Measurements from ENCODE around the gene PCSK6.

PCSK6 gene

DNA sequence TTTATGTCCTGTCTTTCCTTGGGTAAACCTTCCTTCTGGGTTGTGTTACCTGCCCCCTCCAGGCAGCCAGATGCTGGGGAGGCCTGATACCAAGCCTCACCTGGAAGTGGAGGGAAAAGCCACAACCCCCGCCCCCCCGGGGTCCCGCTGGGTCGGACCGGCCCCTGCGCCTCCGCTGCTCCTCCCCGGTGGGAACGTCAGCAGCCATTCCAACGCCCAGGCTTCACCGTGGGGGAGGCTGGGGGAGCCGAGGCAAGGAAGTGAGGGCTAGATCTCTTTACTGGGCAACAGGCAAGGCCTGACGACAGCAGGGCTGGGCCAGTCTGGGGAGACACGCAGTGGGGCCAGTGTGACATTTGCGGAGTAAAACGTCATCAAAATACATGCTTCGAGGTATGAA lies 141.5 kb downstream of the PCSK6 start:
- Histone ChIP-seq H3K27ac (replicated peaks; ENCODE audit: low read length) (no peak overlapping the region), H2BK5ac (ENCODE audit: low read length) (no peak overlapping the region), H3K79me1 (ENCODE audit: low read depth, low read length) (peaks cover 2% of the 10 kb centered on the region), H3K4ac (ENCODE audit: low read length) (no peak overlapping the region), H2BK12ac (ENCODE audit: low read length) (peak overlapping the region; percentile 69), H3K4me3 (ENCODE audit: low read length in 2 of 2) (no peak overlapping the region), H2AFZ (ENCODE audit: low read length) (no peak overlapping the region), H2BK15ac (ENCODE audit: low read length) (peak overlapping the region; percentile 56), H3K36me3 (replicated peaks in 1 of 2; ENCODE audit: control insufficient read depth in 2 of 2, insufficient read depth in 2 of 2, low read length in 2 of 2) (no peaks in the 10 kb centered on the region), H3K27me3 (ENCODE audit: control insufficient read depth in 3 of 3, insufficient read depth in 3 of 3, low read depth in 1 of 3, low read length in 3 of 3) (no peaks in the 10 kb centered on the region), H3K4me2 (ENCODE audit: insufficient read depth, low read length, poor library complexity, severe bottlenecking) (no peak overlapping the region), H3K9me3 (replicated peaks in 1 of 2; ENCODE audit: control insufficient read depth in 2 of 2, insufficient read depth in 1 of 2, low read depth in 1 of 2, low read length in 2 of 2) (peaks cover 0 to 3% of the 10 kb centered on the region in 2 donors), H4K91ac (ENCODE audit: low read depth, low read length, poor library complexity) (no peak overlapping the region), H3K9ac (ENCODE audit: low read depth, low read length, poor library complexity) (no peak overlapping the region), H3K14ac (ENCODE audit: low read length) (peak overlapping the region; percentile 33), H2BK120ac (ENCODE audit: low read depth, low read length) (no peak overlapping the region), H3K18ac (ENCODE audit: low read length) (peak overlapping the region; percentile 82), H3K23ac (ENCODE audit: low read depth, low read length, poor library complexity) (no peak overlapping the region), H4K8ac (ENCODE audit: low read depth, low read length) (no peak overlapping the region), H2AK5ac (ENCODE audit: low read depth, low read length) (no peak overlapping the region), H3K4me1 (ENCODE audit: control insufficient read depth in 2 of 2, insufficient read depth in 1 of 2, low read depth in 1 of 2, low read length in 2 of 2) (peaks cover 0 to 4% of the 10 kb centered on the region in 2 donors)
- no peak for DNase-seq (ENCODE audit: low spot score)
- no CpG with 5 or more reads among the region's 17 CpGs for WGBS, 2 donors (ENCODE audit: extremely low coverage in 2 of 2, insufficient read length in 2 of 2, insufficient replicate concordance in 1 of 2)

DNA sequence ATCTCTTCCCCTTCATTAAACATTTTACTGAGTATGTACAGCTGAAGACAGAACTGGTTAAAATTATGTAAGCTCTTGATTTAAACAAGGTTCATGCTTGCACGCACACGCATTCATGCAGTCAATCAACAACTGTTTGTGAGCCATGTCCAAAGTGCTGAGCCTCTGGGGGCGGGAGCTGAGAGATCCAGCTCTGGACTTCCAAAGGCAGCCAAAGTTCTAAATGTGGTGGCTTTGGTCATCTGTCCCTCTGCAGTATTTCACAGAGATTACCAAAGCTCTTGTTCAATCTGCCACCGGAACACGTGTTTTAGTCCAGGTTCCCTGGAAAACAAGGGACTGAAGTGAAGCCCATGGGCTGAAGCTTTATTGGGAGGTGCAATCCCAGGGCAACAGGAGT lies 142.1 kb downstream of the PCSK6 start:
- Histone ChIP-seq H2BK5ac (ENCODE audit: low read length) (no peak overlapping the region), H3K4me1 (ENCODE audit: control insufficient read depth in 2 of 2, insufficient read depth in 1 of 2, low read depth in 1 of 2, low read length in 2 of 2) (peaks cover 0 to 4% of the 10 kb centered on the region in 2 donors), H3K4ac (ENCODE audit: low read length) (no peak overlapping the region), H4K91ac (ENCODE audit: low read depth, low read length, poor library complexity) (no peak overlapping the region), H2BK15ac (ENCODE audit: low read length) (no peak overlapping the region), H3K79me1 (ENCODE audit: low read depth, low read length) (peaks cover 2% of the 10 kb centered on the region), H3K27ac (replicated peaks; ENCODE audit: low read length) (no peak overlapping the region), H2AFZ (ENCODE audit: low read length) (no peak overlapping the region), H2BK12ac (ENCODE audit: low read length) (no peak overlapping the region), H2BK120ac (ENCODE audit: low read depth, low read length) (no peak overlapping the region), H3K23ac (ENCODE audit: low read depth, low read length, poor library complexity) (no peak overlapping the region), H3K9ac (ENCODE audit: low read depth, low read length, poor library complexity) (no peak overlapping the region), H3K18ac (ENCODE audit: low read length) (no peak overlapping the region), H3K4me2 (ENCODE audit: insufficient read depth, low read length, poor library complexity, severe bottlenecking) (no peak overlapping the region), H3K4me3 (ENCODE audit: low read length in 2 of 2) (no peak overlapping the region), H2AK5ac (ENCODE audit: low read depth, low read length) (no peak overlapping the region), H4K8ac (ENCODE audit: low read depth, low read length) (no peak overlapping the region), H3K36me3 (replicated peaks in 1 of 2; ENCODE audit: control insufficient read depth in 2 of 2, insufficient read depth in 2 of 2, low read length in 2 of 2) (no peaks in the 10 kb centered on the region), H3K27me3 (ENCODE audit: control insufficient read depth in 3 of 3, insufficient read depth in 3 of 3, low read depth in 1 of 3, low read length in 3 of 3) (no peaks in the 10 kb centered on the region), H3K9me3 (replicated peaks in 1 of 2; ENCODE audit: control insufficient read depth in 2 of 2, insufficient read depth in 1 of 2, low read depth in 1 of 2, low read length in 2 of 2) (no peaks in the 10 kb centered on the region), H3K14ac (ENCODE audit: low read length) (no peak overlapping the region)
- DNase-seq (ENCODE audit: low spot score) = no peak
- WGBS, 2 donors (ENCODE audit: extremely low coverage in 2 of 2, insufficient read length in 2 of 2, insufficient replicate concordance in 1 of 2) = no CpG with 5 or more reads among the region's 5 CpGs

DNA sequence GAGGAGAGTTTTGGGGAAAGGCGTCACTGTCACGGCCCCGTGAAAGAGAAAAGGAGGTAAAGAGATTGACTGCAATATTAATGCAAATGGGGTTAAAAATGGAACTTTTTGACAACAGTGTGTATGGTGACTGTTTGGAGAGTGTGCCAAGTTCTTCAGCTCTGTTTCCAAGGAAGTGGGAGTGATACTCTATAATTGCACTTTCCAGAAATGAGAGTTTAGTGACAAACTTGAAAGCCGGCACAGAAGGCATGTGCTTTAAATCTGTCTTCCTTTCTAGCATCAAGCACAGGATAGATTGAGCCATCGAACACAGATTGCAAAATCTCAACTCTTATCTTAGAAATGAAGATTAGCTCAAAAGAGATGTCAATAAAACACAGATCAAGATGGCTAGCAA lies 142.6 kb downstream of the PCSK6 start:
- no CpG with 5 or more reads among the region's 5 CpGs for WGBS, 2 donors (ENCODE audit: extremely low coverage in 2 of 2, insufficient read length in 2 of 2, insufficient replicate concordance in 1 of 2)
- Histone ChIP-seq H3K14ac (ENCODE audit: low read length) (no peak overlapping the region), H2BK120ac (ENCODE audit: low read depth, low read length) (no peak overlapping the region), H2AK5ac (ENCODE audit: low read depth, low read length) (no peak overlapping the region), H3K4me3 (ENCODE audit: low read length in 2 of 2) (no peak overlapping the region), H4K8ac (ENCODE audit: low read depth, low read length) (no peak overlapping the region), H2BK5ac (ENCODE audit: low read length) (no peak overlapping the region), H3K36me3 (replicated peaks in 1 of 2; ENCODE audit: control insufficient read depth in 2 of 2, insufficient read depth in 2 of 2, low read length in 2 of 2) (no peaks in the 10 kb centered on the region), H3K4me2 (ENCODE audit: insufficient read depth, low read length, poor library complexity, severe bottlenecking) (no peak overlapping the region), H3K18ac (ENCODE audit: low read length) (no peak overlapping the region), H3K9me3 (replicated peaks in 1 of 2; ENCODE audit: control insufficient read depth in 2 of 2, insufficient read depth in 1 of 2, low read depth in 1 of 2, low read length in 2 of 2) (no peaks in the 10 kb centered on the region), H3K4me1 (ENCODE audit: control insufficient read depth in 2 of 2, insufficient read depth in 1 of 2, low read depth in 1 of 2, low read length in 2 of 2) (peaks cover 0 to 4% of the 10 kb centered on the region in 2 donors), H3K79me1 (ENCODE audit: low read depth, low read length) (peaks cover 2% of the 10 kb centered on the region), H3K27me3 (ENCODE audit: control insufficient read depth in 3 of 3, insufficient read depth in 3 of 3, low read depth in 1 of 3, low read length in 3 of 3) (no peaks in the 10 kb centered on the region), H4K91ac (ENCODE audit: low read depth, low read length, poor library complexity) (no peak overlapping the region), H3K27ac (replicated peaks; ENCODE audit: low read length) (no peak overlapping the region), H3K9ac (ENCODE audit: low read depth, low read length, poor library complexity) (no peak overlapping the region), H3K4ac (ENCODE audit: low read length) (no peak overlapping the region), H2BK15ac (ENCODE audit: low read length) (no peak overlapping the region), H2BK12ac (ENCODE audit: low read length) (no peak overlapping the region), H2AFZ (ENCODE audit: low read length) (no peak overlapping the region), H3K23ac (ENCODE audit: low read depth, low read length, poor library complexity) (no peak overlapping the region)
- DNase-seq (ENCODE audit: low spot score) = no peak

DNA sequence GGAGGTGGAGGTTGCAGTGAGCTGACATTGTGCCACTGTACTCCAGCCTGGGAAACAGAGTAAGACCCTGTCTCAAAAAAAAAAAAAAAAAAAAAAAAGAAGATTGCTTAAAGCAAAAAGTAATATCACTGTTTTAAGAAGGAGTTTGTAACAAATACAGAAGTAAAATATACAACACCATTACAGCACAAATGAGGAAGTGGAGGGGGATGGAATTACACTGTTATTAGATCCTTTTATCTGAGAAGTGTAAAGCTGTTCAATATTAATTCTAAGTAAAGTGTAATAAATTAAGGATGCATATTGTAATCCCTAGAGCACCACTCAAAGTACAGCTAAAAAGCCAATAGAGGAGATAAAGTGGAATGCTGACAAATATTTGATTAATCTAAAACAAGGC lies 147.5 kb downstream of the PCSK6 start:
- H3K27ac ChIP-seq (replicated peaks; ENCODE audit: low read length) = no peak overlapping the region
- H3K9ac ChIP-seq (ENCODE audit: low read depth, low read length, poor library complexity) = no peak overlapping the region
- no peak overlapping the region for H4K8ac ChIP-seq (ENCODE audit: low read depth, low read length)
- no peak overlapping the region for H2BK12ac ChIP-seq (ENCODE audit: low read length)
- no peak for DNase-seq (ENCODE audit: low spot score)
- no peak overlapping the region for H3K18ac ChIP-seq (ENCODE audit: low read length)
- H3K4me2 ChIP-seq (ENCODE audit: insufficient read depth, low read length, poor library complexity, severe bottlenecking) = no peak overlapping the region
- no peak overlapping the region for H3K23ac ChIP-seq (ENCODE audit: low read depth, low read length, poor library complexity)
- H3K4me1 ChIP-seq (ENCODE audit: control insufficient read depth in 2 of 2, insufficient read depth in 1 of 2, low read depth in 1 of 2, low read length in 2 of 2) = peaks cover 0 to 1% of the 10 kb centered on the region in 2 donors
- H3K27me3 ChIP-seq (ENCODE audit: control insufficient read depth in 3 of 3, insufficient read depth in 3 of 3, low read depth in 1 of 3, low read length in 3 of 3) = no peaks in the 10 kb centered on the region
- H3K14ac ChIP-seq (ENCODE audit: low read length) = no peak overlapping the region
- no peak overlapping the region for H2BK120ac ChIP-seq (ENCODE audit: low read depth, low read length)
- no peak overlapping the region for H2AK5ac ChIP-seq (ENCODE audit: low read depth, low read length)
- no peak overlapping the region for H3K4me3 ChIP-seq (ENCODE audit: low read length in 2 of 2)
- no peak overlapping the region for H2AFZ ChIP-seq (ENCODE audit: low read length)
- H3K79me1 ChIP-seq (ENCODE audit: low read depth, low read length) = no peaks in the 10 kb centered on the region
- H2BK15ac ChIP-seq (ENCODE audit: low read length) = no peak overlapping the region
- H4K91ac ChIP-seq (ENCODE audit: low read depth, low read length, poor library complexity) = no peak overlapping the region
- no peak overlapping the region for H3K4ac ChIP-seq (ENCODE audit: low read length)
- no peak overlapping the region for H2BK5ac ChIP-seq (ENCODE audit: low read length)
- no peaks in the 10 kb centered on the region for H3K36me3 ChIP-seq (replicated peaks in 1 of 2; ENCODE audit: control insufficient read depth in 2 of 2, insufficient read depth in 2 of 2, low read length in 2 of 2)
- H3K9me3 ChIP-seq (replicated peaks in 1 of 2; ENCODE audit: control insufficient read depth in 2 of 2, insufficient read depth in 1 of 2, low read depth in 1 of 2, low read length in 2 of 2) = peaks cover 0 to 2% of the 10 kb centered on the region in 2 donors
